Activated CD4-positive, alpha-beta T cell treated with anti-CD3 and anti-CD28 coated beads for 1 hour (primary cell): ENCODE data around the gene PABPN1L.

Experiments used
- DNase-seq: peaks from one replicate; pipeline ENCODE4 v3.0.0-alpha.2; 2020

The PABPN1L gene

GRCh38 chr16:88865742-88866141 lies 718 bp downstream of the PABPN1L start:
- no peak for DNase-seq

- DNase-seq, result no peak
Measured at GRCh38 chr16:88865310-88865709, 1.1 kb downstream of the PABPN1L start.

- no peak for DNase-seq
Measured at GRCh38 chr16:88864521-88864920, 1.9 kb downstream of the PABPN1L start.

DNA sequence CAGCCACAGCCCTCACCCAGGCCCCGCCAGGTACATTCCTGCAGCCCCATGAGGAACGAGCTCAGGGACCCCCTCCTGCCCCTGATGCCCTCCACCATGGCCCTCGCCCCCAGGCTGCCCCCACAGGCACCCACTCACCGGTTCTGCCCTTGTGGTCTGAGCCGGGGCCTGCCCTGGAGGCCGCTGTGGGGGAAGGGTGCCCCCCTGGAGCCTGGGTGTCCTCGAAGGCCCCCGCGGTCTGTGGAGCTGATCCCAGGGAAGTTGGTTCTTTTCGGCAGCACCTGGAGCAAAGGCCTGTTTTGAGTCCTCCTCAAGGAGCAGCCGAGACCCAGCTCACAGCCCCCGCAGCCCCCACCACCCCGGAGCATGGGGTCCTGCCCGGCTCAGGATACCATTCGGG lies 2.4 kb downstream of the PABPN1L start:
- DNase-seq, result no peak

GRCh38 chr16:88863426-88863825 lies 3.0 kb downstream of the PABPN1L start:
- DNase-seq, result no peak

- DNase-seq, result no peak
Measured at GRCh38 chr16:88862968-88863367, 3.5 kb downstream of the PABPN1L start.

DNA sequence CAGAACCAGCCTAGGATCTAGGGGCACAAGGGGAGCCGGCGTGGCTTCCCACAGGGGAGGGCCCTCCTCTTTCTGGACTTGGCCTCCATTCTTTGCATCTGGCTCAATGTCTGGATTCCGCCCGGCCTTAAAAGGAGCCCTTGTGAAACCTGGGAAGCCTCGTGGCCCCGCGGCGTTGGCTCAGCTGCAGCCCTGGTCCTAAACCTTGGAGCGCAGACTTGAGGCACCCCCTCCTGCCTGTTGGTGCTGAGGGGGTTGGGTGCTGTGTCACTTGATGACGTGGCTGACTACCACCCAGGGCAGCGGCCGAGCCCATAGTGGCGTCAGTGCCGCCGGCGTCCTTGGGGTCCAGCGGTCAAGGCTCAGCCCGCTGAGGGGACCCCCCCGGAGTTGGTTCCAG lies 5.1 kb downstream of the PABPN1L start:
- no peak for DNase-seq

GRCh38 chr16:88859381-88860091 lies 6.9 kb downstream of the PABPN1L start:
- DNase-seq, result no peak

GRCh38 chr16:88857728-88858339 lies 8.6 kb downstream of the PABPN1L start:
- DNase-seq, result peak; percentile 58

DNA sequence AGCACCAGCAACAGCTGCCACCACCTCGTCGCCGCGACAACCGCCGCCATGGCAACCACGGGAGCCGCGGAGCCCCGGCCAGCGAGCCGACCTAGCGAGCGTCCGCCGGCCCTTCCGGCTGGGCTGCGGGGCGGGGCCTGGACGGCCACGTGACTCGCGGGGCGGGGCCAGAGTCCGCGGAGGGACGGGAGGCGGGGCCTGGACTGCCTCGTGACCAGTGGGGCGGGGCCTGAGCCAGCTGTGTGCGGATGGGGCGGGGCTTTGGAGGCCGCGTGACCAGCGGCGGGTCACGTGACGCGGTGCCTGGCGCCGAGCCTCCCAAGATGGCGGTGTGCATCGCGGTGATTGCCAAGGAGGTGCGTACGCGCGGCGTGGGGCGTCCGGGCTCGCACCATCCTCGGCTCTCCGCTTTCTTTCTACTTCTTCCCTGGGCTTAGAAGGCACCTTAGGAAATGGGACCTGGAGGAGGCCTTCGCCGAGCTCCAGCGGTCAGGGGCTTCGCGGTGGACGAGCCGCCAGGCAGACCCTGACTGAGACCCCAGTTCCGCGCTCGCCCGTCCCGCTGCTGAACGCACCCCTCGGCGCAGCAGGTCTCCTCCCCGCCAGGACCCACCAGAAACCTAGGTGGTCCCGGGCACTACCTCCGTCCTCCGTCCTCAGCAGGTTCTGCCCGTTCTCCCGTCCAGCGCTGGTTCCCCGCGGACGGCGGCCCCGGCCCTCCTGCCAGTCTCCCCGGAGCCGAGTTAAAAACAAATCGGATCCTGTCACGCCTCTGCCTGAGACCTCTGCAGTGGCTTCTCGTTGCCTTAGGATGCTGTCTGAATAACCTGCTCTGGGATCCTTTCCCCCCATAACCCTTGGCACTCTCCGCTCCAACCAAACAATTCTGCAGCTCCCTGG lies 9.4 kb downstream of the PABPN1L start, which contains the start of the genes GALNS and TRAPPC2L:
Gene GALNS (minus strand): TSS at position 120 of the 900 bp plus-strand sequence. CDS start 70 bp downstream, at position 50.
Gene TRAPPC2L (plus strand): TSS at position 300 of the 900 bp plus-strand sequence. CDS start 24 bp downstream, at position 324.
- peak; percentile 98 for DNase-seq

DNA sequence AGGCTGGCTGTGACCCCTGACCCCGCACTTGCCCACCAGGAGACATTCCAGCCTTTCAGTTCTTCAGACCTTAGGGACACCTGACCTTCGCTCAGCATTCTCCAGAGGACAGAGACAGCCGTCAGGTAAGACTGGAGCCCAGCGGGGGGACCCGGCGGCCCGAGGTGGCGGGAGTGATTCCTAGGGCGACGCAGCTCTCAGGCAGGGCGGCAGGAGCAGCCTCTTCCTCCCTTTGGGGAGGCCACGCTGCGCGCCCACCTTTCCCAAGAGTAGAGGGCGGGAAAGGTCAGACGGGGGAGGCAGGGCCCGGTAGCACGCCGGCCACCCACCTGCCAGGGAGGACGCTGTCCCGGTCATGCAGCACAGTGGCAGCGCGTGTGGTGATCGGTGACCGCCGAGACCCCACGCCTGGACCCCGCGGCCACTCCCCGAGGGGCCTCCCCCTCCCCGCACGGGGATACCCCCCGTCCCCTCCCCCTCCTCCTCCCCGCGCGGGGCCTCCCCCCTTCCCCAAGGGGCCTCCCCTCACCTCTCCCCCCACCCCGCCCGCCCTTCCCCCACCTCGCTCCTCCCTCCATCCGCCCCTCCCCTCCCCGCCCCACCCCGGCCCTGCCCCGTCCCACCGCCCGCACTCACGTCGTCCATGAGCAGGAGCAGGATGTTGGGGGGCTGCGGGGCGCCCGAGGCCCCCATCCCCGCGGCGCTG lies 10.2 kb downstream of the PABPN1L start:
- no peak for DNase-seq

DNA sequence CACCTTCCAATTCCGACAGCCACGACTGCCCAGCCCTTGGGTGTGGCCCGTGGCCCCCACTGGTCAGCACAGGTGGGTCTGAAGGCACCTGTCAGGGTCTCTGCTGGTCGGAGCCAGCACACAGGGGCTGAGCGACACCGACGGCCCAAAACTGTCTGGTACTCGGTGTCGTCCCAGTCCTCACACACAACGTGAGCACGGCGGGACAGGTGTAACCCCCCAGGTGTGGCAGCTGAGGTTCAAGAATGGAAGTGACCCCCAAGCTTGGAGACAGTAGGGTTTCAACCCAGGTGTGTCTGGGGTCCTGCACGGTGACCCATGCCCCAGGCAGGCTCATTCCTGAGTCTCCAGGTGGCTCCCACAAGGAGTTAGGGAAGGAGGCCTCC lies 10.7 kb downstream of the PABPN1L start:
- DNase-seq, result no peak

- DNase-seq, result no peak
Measured at GRCh38 chr16:88855176-88855575, 11.3 kb downstream of the PABPN1L start.

- DNase-seq, result no peak
Measured at GRCh38 chr16:88854306-88855111, 12.0 kb downstream of the PABPN1L start.

- no peak for DNase-seq
Measured at GRCh38 chr16:88853325-88853941, 13.0 kb downstream of the PABPN1L start.

GRCh38 chr16:88851616-88852015 lies 14.8 kb downstream of the PABPN1L start:
- no peak for DNase-seq

DNA sequence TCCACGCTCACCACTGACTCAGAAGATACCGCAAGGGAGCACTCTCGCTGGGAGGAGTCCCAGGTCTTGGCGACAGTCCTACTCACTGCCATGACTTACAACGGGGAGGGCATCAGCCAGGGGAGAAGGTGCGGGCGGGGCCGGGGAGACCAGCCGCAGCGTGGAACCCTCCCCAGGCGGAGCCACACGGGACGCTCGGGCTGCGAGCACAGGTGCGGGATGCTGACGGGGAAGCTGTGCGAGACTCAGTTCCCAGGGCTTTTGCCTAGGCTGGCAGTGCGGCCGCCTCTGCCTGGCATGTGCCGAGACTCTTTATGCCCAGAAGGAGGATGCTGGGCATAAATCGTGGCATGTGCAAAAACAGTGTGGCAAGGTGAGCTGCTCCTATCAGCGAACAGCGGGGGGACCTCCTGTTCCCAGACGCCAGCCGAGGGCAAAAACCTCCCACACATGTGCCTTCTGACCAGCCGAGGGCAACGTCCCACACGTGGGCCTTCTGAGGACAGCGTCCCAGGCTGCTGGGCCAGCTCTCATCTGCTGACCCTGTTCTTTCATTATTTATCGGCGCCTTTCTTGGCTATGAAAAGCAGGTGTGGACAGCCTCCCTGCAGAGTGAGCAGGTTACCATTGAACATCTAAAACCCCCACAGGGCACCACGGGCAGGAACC lies 15.8 kb downstream of the PABPN1L start:
- no peak for DNase-seq

GRCh38 chr16:88848557-88848956 lies 17.9 kb downstream of the PABPN1L start:
- DNase-seq, result no peak

- DNase-seq, result no peak
Measured at GRCh38 chr16:88847654-88848053, 18.8 kb downstream of the PABPN1L start.

DNA sequence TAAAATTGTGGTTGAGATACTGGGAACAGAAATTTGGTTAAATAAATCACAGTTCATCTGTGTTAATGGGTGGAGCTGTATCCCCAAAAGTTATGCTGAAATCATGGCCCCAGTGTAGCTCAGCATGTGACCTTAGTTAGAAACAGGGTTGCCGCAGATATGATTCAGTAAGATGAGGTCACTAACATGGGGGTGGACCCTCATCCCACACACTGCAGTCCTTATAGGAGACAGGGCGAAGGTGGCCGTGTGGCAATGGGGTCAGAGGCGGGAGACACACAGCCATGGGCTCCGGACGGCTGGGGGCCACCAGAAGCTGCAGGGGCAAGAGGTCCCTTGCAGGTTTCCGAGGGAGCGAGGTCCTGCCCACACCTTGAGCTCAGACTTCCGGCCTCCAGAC lies 20.4 kb downstream of the PABPN1L start:
- no peak for DNase-seq
